Measurements from ENCODE around the gene LGALS4.
A peak's percentile ranks its signal among the peaks of the same experiment; 100 is the strongest.
"Not testable (repeated sequence)": the region's sequence is repeated elsewhere in the genome, so short reads cannot be mapped to it uniquely, and the experiment has no call there.

LGALS4 gene

DNA sequence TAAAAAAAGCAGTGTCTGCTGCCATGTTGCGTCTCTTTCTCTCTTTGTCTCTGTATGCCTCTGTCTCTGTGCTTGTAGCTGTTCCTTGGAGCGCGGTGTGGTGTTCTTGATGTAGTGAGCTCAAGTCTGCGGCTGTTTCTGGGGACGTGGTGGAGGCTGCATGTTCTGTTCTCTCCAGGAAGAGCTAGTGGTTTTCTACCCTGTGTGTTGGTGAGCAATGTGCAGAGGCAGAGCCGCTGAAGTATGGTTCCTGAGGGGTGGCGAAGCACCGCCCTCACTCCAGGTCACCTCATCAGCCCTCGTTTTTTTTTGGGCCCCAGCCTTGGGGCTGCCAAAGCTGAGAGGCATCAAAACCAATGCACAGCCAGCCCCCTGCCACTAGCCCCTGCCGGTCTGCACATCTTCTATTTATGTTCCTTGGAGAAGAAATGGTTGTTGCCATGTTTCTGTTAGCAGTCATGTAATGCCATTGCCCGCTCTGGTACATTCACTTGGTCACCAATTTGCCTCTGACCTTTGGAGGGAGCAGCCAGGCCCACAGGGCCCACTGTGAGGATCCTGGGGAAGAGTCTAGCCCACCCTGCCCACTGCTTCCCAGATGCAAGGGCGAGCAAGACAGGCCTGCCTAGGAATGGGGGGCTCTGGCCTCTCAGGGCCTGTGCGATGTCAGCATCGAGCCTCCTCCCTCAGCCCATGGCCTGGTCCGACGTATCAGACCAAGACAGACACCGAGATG is 29.9 kb upstream of the LGALS4 start:
- peak in 1 of 2 donors; percentile 32 for DNase-seq (ENCODE audit: low read depth in 2 of 2)

DNA sequence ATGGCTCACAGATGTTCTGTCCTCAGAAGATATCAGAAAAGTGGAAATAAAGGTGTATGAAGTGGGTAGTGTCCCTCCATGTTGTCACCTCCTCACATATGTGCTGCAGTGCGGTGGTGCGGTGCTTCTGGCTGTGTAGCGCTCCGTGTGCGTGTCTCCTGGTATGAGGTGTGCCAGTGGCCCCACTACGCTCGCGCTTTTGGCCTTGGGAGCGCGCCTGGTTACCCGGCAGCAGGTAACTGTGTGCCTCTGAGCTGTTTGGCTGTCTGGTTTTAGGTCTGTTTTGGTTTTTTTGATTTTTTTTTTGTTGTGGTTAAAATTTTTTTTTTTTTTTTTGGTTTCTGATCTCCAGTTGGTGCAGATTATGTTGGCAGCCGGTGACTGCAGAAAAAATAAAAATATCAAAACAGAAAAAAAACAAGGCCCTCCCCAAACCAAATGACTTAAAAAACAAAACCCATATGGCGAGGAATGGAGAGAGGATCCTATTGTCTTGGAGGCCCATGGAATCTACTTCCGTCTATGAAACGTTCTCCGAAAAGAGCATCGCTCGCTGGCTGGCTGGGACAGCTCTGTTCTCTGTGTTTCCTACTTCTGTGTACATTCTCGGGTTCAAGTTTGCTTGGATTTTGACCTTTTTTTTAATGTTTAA is 29.2 kb upstream of the LGALS4 start:
- DNase-seq (ENCODE audit: low read depth in 2 of 2), result no peak

DNA sequence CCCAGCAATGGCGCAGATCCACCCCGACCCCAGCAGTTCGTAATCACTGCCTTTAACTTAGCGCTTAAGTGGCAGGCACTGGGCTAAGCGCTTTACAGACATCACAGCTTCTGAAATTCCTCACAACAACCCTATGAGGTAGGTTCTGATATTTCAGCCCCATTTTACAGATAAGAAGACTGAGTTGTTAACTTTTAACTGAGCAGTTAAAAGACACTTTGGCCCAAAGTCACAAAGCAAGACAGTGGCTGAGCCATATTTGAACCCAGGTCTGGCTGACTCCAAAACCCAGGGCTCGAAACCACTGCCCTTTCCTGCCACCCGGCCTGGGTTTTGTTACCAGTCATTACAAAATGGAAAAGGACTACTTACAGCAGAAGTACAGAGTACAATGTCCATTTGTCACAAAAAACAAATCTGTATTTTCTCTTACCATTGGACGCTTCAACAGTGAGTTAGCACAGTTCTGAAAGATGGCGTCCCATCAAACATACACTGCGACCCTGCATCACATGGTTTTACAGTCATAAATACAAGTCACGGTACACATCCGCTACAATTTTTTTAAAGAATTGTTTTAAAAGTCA is 28.5 kb upstream of the LGALS4 start:
- no peak for DNase-seq (ENCODE audit: low read depth in 2 of 2)

DNA sequence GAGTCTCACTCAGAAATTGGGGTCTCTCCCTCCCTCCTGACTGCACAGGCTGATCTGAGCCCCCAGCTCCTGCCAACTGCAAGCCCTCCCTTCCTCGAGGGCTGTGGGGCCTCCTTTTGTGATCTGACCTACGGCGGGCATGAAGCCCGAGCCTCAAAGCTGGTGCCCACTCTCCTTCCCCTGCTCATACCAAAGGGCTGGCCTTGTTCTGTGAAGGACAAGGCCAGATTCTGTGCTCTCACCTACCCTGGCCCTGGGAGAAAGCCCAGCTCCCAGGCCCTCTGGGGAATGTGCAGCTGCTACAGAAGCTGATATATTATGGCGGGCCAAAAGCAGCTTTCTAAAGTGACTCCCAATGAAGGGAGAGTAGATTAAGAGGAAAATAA is 27.8 kb upstream of the LGALS4 start:
- no peak for DNase-seq (ENCODE audit: low read depth in 2 of 2)

DNA sequence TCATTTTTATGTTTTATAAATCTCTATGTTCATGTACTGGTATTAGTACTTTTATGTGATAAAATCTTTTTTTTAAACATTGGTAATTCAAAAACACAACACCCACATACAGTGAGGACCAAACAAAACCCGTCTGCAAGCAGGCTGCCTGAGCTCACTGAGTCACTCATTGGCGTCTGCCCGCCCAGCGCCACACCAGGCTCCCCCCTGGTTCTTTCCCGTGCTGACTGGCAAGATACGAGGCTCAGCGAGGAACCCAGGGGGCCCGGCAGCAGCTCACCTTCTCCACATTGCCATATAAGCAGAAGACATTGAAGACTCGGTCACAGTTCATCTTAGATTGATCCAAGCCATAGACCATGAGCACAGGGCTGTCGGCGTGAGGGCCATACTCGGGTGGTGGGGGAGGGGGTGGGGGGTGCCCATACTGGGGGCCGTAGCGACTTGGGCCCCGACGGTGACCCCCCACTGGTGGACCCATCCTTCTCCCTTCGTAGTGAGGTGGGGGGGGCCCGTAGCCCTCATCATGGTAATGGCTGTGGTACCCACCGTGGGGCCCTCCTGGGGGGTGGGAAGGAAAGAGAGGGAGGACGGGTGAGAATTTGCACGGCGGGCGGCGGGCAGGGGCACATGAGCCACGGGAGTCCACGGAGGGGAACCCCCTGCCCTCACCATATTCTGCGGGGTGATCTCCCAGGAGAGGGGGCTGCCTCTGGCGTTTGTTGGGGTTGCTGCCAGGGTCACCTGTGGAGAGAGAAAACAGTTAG is 27.3 kb upstream of the LGALS4 start:
- DNase-seq (ENCODE audit: low read depth in 2 of 2), result no peak

DNA sequence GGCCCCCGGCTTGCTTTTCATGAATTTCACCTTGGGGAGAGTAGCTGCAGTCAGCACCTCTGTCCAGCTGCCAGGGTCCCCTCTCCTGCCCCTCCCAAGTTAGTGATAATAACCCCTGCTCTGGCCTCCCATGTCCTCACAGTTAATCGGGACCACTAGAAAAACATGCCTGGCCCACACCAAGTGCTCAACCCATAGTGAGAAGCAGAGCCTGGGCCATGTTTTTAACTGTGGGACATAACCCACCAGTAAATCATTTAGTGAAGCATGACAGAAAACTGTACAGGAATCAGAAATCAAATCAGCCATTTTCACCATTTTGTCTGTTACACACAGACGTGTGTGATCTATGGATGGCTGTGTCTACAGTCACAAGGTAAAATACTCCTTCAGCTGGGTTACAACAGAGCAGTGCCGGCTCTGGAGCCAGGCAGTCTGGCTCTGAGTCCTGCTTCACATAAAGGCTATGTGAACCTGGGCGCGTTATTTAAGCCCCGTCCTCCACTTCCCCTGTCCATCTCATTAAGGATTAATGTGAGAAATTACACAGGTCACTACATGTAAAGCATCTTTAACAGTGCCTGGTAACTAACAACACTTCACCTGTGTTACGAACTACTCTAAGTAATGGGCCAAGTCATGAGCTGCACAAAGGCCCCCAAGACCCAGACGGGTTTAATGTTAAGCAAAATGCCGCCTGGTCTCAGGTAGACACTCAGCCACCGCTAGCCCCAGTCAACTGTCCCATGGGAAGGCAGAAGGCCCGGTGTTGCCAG is 26.4 kb upstream of the LGALS4 start:
- no peak for DNase-seq (ENCODE audit: low read depth in 2 of 2)

DNA sequence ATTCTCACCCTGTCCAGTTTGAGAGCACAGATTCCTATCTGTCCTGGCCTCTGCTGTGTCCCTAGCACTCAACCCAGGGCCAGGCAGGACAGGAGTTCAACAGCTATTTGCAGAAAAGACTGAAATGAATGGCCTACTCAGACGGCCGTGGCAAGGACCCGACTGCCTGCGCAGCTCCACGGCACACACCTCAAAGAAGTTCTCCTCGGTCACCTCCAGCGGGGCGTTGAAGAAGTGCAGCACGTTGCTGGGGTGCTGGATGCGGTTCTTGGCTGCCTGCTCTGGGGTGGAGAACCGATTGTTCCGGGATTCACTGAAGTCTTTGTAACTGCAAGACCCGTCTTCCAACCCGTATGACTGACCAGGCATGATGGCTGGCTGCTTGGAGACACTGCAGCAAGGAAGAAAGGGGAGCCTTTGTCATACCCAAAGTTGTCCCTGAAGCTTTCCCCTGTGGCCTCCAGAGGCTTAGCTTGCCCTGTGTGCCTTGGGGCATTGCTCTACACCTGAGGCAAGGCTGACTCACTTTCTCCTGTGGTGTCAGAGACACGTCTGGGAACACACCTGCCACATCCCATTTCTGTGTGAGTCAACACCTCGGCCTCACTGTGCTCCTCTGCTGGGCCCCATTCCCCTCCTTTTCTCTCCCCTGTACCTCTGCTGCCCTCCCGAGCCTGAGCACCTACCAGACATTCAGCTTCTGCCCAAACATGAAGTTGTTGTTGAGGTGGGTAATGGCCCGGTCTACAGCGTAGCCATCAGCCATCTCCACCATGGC is 25.7 kb upstream of the LGALS4 start:
- DNase-seq (ENCODE audit: low read depth in 2 of 2), result no peak

DNA sequence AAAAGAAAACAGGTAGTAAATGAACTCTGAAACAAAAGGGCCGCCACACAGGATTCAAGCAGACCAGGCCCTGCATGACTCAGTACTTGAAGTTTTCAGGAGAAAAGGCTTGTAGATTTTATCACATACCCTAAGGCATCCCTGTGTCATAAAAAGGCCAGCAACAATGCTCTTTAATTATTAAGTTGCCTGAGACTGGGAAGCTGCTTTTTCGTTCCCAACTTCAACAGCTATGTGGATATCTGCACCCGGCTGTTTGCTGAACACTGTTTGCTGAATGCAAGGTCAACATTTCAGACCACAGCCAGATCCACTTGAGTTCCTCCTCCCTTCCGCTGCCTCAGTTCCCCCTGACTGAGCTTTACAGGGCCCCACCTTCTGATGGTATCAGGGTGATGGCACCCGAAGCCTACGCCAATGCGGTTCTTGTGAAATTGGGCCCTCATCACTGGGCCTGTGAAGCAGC is 24.9 kb upstream of the LGALS4 start:
- no peak for DNase-seq (ENCODE audit: low read depth in 2 of 2)

DNA sequence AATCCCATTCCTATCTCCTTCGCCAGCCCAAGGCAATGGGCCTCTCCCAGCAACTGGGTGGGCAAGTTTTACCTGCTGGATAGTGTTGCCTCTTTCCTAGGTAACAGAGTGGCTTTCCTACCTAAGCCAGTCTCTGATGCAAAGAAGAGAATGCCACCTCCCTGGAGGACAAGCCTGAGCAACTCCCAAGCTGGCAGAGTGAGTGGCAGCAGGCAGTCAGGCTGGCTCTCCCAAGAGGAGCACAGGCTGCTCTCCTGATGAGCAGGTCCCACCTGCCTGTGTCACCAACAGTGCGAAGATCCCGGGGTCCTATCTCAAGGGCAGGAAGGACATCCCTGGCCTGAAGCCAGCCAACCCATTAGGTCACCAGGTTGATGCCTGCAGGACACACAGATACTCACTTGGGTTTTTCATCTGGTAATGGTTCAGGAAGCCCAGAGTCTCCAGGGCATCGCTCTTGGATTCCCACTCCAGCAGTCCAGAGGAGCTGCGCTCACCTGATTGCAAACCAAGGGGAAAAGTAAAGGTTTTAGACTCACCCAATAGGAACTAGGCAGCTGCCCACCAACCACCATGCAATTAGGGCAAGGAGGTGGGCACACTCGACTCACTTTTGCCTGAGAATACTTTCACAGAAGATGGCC is 24.4 kb upstream of the LGALS4 start:
- no peak for DNase-seq (ENCODE audit: low read depth in 2 of 2)

DNA sequence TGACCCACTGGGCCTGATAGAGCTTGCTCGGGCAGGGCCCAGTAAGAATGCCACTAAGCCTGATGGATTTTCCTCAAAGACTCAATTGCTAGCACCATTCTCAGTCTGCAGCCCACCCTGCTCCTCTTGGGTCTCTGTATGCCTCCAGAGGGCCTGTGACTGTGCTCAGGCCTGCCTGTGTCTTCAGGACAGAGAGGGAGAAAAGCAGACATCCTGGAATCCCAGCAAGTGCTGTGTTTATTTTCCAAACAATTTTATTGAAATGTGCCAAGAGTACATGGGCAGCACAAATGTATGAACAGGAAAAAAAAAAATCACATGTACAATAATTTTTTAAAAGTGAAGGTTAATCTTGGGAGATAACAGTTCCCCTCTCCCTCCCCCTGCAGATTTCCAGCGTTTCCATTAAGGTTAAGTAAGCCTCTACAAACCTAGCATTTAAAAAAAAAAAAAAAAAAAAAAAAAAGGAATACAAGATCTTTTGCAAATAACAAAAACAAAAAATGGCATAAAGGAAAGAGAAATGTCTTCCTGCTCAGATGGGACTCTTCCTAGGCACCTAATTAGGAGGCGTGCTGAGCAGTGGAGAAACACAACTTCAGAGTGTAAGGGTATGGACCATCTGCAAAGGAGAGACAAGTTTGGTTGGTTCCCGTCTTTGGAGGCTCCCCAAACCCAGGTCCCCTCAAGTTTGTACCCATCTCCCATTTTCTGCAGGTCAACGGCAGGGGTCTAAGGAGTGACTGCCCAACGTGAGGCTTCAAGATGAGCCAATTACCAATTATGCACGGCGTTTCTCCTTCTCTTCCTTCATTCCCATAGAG is 23.6 kb upstream of the LGALS4 start:
- DNase-seq (ENCODE audit: low read depth in 2 of 2), result no peak

DNA sequence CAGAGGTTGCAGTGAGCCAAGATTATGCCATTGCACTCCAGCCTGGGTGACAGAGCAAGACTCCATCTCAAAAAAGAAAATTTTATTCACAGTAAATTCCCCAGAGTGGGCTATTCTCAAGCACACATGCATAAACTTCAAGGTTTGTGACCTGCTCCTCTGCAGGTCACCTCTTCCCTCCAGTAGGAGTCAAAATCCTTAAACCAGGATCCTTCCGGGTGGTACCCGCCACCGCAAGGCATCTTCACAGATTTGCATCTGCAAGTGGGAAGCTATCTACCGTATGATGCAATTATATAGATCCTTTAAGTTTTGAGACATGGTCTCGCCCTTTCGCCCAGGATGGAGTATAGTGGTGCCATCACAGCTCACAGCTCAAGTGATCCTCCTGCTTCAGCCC is 21.8 kb upstream of the LGALS4 start:
- no peak for DNase-seq (ENCODE audit: low read depth in 2 of 2)

DNA sequence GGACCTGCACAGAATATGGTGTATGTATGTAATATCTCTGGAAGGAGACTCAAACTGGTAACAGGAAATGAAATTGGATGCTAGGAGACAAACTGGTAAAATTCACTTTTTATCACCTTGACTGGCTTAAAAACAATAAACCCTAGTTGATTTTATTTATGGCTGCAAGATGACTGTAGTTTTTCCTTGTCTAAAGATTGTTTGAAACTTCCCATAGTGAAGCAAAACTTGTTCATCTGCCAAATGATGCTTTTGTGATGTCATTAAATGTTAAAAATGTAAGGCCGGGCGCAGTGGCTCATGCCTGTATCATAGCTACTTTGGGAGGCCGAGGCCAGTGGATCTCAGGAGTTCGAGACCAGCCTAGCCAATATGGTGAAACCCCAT is 21.4 kb upstream of the LGALS4 start:
- DNase-seq (ENCODE audit: low read depth in 2 of 2), result no peak

DNA sequence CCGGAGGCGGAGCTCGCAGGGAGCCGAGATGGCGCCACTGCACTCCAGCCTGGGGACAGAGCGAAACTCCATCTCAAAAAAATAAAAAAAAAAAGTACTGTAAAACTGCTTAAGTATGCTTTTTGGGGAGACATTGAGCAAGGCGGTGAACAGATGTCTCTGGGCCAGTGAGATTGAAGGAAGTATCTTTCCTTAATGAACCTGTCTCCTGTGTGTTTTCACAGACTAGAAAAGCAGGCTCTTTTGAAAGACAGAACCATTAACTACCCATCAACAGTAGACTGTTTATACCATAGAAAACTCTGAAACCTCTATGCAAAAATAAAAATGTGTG is 20.3 kb upstream of the LGALS4 start:
- DNase-seq (ENCODE audit: low read depth in 2 of 2), result no peak

DNA sequence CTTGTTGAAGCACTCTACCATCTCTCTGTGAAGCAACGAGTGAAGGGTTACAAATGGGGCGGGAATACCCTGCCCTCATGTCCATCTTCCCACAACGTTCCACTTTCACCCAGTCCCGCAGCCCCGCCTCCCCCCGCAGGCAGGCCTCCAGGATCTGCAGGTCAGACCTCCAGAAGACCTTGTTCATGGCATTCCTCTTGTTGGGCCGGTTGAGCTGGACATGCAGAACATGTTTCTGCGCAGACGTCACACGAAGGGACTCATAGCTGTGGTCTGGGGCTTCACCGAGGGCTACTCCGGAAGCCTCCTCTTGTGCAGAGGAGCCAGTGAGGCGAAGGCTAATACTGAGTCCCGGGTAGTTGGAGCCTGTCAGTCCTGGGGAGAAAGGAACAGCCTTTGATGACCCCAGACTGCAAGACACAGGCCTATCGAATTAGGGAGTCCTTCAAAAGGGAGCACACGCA is 18.4 kb upstream of the LGALS4 start:
- no peak for DNase-seq (ENCODE audit: low read depth in 2 of 2)

DNA sequence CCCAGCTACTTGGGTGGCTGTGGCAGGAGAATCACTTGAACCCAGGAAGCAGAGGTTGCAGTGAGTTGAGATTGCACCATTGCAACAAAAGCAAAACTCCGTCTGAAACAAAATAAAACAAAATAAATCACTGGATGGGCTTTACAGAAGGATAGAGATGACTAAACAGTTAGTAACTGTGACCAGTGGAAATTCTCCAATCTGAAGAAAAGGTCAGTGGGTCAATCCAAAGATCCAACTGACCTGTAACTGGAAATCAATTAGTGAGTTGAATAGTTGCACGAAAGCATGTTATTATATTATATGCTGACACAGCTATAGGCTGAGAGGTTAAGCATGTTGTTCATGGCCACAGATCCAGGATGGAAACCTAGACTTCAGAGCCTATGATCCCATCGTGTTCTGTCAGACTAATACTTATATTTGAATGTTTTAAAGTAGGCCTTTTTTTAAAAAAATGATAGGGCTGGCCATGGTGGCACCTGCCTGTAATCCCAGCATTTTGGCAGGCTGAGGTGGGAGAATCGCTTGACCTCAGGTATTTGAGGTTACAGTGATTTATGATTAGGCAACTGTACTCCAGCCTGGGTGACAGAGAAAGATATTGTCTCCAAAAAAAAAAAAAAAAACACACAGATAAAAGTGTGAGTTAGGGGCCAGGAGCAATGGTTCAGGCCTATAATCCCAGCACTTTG is 17.4 kb upstream of the LGALS4 start:
- no peak for DNase-seq (ENCODE audit: low read depth in 2 of 2)

DNA sequence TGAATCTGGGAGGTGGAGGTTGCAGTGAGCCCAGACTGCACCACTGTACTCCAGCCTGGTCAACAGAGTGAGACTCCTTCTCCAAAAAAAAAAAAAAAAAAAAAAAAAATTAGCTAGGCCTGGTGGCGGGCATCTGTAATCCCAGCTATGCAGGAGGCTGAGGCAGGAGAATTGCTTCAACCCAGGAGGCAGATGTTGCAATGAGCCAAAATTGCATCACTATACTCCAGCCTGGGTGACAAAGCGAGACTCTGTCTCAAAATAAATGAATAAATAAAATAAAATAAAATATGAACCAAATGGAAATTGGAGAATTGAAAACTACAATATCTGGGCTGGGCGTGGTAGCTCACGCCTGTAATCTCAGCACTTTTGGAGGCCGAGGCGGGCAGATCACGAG is 16.5 kb upstream of the LGALS4 start:
- not testable (repeated sequence) for DNase-seq (ENCODE audit: low read depth in 2 of 2)

DNA sequence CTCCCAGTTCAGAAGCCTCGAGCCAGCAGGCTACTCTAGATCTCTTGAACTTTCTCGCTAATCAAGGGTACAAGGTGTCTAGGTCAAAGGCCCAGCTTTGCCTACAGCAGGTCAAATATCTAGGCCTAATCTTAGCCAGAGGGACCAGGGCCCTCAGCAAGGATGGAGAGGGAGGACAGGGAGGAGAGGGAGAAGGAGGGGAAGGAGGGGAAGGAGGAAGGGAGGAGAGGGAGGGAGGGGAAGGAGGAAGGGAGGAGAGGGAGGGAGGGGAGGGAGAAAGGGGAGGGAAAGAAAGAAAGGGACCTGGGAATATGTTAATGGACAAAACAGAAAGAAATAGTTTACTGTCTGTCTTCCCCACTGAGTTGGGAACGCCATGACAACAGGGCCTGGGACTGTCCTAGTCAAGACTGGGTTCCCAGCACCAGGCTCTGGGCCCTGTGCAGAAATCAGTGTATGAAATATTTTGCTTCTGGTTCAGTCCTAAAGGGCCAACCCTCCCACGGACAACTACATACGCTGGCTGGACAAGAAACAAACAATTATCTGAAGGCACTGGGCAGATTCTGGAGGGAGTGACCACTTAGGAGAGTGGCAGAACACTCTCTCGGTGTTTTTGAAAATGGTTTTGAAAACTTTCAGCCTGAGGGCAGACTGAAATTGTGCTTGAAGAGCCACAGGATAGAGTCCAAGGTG is 14.3 kb upstream of the LGALS4 start:
- no peak for DNase-seq (ENCODE audit: low read depth in 2 of 2)

DNA sequence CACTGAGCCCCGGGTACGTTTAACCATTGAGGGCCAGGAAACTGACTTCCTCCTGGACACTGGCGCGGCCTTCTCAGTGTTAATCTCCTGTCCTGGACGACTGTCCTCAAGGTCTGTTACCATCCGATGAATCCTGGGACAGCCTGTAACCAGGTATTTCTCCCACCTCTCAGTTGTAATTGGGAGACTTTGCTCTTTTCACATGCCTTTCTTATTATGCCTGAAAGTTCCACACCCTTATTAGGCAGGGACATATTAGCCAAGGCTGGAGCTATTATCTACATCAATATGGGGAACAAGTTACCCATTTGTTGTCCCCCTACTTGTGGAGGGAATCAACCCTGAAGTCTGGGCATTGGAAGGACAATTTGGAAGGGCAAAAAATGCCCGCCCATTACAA is 13.2 kb upstream of the LGALS4 start:
- DNase-seq (ENCODE audit: low read depth in 2 of 2), result not testable (repeated sequence)
